GM18868 (cell line): ENCODE measurements around the gene CARS2.
"Not testable (repeated sequence)": the region's sequence is repeated elsewhere in the genome, so short reads cannot be mapped to it uniquely, and the experiment has no call there.

Source experiments
- ATAC-seq: cut with Tn5 transposase; IDR thresholded peaks from one replicate; pipeline ENCODE4 v1.9.1; 2021; ENCODE audit warnings: mild to moderate bottlenecking, moderate library complexity; ENCODE audit not compliant: unreplicated experiment

The CARS2 gene, protein sequence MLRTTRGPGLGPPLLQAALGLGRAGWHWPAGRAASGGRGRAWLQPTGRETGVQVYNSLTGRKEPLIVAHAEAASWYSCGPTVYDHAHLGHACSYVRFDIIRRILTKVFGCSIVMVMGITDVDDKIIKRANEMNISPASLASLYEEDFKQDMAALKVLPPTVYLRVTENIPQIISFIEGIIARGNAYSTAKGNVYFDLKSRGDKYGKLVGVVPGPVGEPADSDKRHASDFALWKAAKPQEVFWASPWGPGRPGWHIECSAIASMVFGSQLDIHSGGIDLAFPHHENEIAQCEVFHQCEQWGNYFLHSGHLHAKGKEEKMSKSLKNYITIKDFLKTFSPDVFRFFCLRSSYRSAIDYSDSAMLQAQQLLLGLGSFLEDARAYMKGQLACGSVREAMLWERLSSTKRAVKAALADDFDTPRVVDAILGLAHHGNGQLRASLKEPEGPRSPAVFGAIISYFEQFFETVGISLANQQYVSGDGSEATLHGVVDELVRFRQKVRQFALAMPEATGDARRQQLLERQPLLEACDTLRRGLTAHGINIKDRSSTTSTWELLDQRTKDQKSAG

DNA sequence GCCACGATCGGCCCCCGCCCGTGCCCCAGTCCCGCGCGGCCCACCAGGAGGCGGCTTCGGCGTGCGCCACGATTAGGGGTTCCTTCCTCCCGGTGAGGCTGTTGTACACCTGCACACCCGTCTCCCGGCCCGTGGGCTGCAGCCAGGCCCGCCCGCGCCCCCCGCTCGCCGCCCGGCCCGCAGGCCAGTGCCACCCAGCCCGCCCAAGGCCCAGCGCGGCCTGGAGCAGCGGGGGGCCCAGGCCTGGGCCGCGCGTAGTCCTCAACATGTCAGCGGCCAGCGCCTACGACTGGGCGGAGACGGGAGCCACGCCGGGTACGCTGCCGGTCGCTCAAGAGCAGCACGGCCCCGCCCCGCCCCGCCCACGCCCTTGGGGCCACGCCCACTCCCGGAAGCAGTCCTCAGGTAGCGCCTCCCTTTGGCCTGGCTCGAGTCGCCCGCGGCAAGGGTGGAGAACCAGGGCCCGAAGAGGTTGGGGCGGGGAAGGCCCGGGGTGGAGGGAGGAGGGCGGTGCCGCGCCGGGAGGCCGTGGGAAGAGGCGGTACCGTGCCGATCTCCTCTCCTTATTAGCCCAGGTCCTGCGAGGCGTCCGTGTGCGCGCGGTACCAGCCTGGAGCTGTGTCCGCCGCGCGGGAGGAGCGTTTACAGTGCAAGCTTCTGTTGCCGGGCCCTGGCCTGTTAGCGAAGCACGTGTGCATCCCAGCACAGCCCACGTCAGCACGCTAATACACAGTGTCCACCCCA lies at the start of gene CARS2:
CARS2 (minus strand) TSS at position 291 of the 744 bp plus-strand sequence; CDS start at position 268, 23 bp downstream.
- ATAC-seq: peak; percentile 96

DNA sequence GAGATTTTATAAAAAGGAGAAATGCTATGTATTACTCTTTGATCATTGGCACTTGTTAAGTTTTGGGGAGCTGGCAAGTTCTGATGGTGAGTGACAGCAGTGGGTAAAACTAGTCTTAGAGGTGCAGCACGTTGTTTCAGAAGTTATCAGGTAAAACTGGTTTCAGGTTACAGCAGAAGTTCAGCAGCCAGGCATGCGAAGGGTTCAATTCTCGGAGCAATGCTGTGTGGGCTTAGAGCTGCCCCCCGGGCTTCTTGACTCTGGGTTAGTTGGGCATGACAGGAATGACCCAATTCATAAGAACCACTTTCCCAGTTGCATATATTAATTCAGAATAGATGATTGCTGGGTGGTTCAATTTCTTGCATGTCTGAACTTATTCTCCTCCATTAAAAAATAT lies 42.4 kb upstream of the CARS2 start:
- ATAC-seq: no peak

DNA sequence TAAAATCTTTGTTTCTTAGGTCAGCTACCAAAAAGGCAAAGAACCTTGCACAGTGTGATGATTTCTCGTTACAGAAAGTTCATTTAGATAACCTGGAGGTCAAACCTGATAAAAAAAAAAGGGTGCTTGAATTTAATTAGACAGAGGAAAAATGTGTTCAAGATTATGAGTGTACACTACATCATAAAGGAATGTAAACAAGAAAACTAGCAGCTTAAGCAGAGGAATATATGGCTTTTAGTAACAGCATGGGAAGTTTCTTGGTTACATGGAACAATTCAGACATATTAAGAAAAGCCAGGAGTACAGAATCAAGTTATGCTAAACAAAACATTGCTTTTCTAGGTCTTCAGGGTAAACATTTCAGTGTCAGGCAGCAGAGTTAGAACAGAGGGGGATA lies 40.5 kb upstream of the CARS2 start:
- ATAC-seq: no peak

- no peak for ATAC-seq
Measured at GRCh38 chr13:110743687-110744086, 37.8 kb upstream of the CARS2 start.

DNA sequence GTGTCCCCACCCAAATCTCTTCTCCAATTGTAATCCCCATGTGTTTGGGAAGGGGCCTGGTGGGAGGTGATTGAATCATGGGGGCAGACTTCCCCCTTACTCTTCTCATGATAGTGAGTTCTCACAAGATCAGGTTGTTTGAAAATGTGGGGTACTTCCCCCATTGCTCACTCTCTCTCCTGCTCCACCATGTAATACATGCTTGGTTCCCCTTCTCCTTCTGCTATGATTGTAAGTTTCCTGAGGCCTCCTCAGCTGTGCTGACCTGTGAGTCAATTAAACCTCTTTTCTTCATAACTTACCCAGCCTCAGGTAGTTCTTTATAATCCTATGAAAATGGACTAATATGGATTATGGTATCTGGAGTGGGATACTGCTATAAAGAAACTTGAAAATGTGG lies 31.6 kb upstream of the CARS2 start:
- no peak for ATAC-seq

GRCh38 chr13:110734561-110734960 lies 28.6 kb upstream of the CARS2 start:
- ATAC-seq: no peak

DNA sequence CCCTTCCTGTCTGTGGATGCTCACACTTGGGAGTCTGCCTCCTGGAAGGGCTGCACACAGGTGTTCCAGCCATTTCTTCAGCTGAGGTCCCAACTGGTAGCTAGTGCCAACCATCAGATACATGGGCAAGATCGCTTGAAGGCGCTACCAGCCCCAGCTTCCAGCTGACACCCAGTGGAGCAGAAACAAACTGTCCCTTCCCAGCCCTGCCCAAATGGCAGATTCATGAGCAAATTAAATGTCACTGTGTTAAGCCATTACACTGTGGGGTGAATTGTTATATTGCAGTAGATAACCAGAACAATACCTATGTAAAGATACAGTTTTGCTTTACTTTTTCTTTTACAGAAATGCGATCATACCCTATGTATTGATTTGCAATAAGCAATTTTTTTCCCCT lies 25.2 kb upstream of the CARS2 start:
- no peak for ATAC-seq

DNA sequence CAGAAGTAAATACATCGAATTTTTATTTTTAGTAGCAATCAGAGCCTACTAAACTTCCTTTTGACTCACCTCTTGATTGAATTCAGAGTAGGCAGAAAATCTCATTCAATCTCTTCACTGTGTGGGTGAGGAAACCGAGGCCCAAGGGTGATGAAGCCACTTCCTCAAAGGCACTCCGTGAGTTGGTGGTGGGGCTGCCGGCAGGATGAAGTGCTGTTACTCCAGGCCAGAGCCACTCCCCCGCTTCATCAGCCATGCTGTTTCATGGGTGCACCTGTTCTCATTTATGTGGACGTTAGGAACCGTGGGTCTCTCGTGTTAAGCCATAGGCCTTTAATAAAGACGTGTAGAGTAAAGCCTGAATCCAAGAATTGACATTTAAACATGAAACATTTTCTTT lies 20.8 kb upstream of the CARS2 start:
- ATAC-seq: no peak

DNA sequence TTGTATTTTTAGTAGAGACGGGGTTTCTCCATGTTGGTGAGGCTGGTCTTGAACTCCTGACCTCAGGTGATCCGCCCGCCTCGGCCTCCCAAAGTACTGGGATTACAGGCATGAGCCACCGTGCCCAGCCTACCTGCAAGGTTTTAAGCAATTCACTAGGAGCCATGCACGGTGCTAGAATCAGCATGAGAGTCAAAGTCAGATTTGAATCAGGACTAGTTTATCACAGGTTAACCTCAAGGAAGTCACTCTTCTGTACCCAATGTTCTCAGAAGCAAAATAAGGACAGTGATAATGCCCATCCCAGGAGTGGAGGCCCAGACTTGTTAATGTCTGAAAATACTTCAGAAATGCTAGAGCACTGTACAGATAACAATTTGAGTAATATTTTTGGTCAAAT lies 20.2 kb upstream of the CARS2 start:
- ATAC-seq: not testable (repeated sequence)

DNA sequence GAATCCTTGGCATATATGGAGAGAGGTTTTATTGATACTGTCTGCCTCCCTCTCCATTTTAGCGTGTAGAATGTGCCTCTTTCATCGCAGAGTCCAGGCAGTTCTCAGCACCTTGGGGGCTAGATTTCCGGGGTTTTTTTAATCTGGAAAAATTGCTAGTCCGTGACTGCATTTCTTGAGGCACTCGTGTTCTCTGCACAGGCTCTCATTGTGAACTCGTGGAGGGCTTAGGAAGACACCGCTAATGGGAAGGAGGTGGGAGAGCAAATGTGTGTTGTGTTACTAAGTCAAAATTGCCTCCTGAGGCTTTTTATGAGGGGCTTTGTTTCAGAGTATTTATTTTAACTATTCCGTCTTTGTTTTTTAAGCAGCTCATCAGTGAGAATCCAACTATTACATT lies 17.7 kb upstream of the CARS2 start:
- no peak for ATAC-seq

- no peak for ATAC-seq
Measured at GRCh38 chr13:110722971-110723370, 17.1 kb upstream of the CARS2 start.

GRCh38 chr13:110719036-110719710 lies 13.3 kb upstream of the CARS2 start:
- ATAC-seq: no peak

GRCh38 chr13:110716247-110716515 lies 10.3 kb upstream of the CARS2 start:
- no peak for ATAC-seq

DNA sequence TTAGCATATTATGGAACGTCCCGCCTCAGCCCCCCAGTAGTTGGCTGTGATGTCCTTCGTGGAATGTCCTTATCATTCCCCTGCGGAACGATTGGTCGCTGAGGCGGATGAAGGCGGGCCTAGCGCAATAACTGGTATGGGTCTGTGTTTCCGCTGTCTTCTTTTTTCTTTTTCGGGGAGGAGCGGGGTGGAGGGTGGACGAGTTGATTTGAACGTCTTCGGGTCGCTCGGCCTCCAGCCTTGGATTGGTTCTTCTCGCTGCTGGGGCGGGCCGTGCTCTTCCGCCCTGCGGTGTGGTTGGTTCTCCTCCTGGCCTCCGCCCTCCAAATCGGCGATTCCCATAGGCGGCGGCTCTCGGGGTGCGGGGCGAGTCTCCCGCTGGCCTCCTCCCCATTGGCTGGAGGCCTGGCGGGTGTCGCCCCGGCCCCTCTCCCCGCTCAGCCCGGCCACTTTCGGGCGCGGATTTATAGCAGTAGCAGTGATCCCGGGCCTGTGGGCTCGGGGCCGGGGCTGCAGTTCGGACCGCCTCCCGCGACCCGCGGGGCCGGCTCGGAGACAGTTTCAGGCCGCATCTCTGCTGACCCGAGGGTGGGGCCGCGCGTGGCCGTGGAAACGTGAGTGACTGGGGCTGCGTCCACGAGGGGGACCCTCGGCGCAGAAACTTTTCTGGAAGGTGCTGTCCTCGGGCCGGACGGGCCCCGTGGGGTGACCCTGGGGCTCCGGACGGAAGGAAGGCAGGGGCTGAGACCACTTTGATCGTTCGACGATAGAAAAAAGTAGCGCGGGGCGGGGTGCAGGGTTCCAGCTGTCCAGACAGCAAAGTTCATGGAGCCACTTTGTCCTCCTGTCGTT lies 9.7 kb upstream of the CARS2 start:
- ATAC-seq: peak; percentile 62

DNA sequence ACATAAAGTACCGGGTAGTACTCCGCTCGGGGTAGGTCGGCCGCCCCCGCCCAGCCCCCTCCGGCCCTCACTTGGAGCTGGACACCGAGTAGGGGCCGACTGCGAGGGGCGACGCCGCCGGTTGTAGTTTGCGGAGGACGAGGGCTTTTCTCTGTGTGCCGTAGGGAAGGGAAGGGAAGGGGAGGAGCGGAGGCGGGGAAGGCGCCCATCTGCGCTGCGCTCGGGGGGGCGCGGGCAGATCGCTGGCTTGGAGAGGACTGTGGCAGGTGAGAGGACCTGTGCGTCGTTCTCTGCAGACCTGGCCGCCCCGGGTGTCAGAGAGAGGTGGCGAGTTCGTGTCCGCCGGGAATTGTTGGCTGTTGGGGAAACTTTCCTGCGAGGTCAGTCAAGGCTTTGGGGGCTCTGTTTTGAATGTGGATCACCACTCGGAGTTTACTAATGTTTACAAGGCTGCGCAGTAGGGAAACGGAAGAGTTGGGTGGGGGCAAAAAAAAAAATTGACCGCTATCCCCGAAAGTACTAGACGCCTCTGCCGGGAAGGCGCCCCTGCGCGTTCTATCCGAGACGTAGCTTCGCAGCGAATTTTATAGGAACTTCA lies 9.0 kb upstream of the CARS2 start:
- no peak for ATAC-seq

DNA sequence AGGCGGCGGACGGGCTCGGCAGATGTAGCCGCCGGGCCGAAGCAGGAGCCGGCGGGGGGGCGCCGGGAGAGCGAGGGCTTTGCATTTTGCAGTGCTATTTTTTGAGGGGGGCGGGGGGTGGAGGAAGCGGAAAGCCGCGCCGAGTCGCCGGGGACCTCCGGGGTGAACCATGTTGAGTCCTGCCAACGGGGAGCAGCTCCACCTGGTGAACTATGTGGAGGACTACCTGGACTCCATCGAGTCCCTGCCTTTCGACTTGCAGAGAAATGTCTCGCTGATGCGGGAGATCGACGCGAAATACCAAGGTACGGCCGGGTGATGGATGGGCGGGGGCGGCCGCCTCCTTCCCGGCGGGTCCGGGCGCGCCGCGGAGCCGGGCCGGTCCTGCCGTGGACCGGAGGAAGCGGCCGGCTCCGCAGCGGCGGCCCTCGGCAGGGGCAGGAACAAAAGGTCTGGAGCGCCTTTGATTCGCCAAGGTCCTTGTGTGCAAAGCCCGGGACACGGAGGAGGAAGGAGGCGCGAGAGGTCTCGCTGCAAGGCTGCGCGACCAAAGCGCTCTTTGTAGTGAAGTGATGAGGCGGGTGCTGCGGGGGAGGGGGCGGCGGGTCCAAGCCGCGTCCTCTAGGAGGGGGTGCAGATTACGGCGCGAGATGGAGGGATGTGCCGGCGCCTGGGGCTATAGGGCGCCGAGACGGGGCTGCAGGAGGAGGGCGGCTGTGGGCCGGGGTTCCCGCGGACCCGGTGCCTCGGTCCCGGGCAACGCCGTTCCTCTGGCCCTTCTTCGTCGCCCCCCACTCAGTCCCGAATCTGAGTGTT lies 8.3 kb upstream of the CARS2 start:
- ATAC-seq: no peak

- no peak for ATAC-seq
Measured at GRCh38 chr13:110713642-110713952, 7.7 kb upstream of the CARS2 start, which contains the start of gene ING1. Gene ING1, plus strand, starts transcription at chr13:110713700. Its CDS starts 450 bp downstream, at chr13:110714150.

DNA sequence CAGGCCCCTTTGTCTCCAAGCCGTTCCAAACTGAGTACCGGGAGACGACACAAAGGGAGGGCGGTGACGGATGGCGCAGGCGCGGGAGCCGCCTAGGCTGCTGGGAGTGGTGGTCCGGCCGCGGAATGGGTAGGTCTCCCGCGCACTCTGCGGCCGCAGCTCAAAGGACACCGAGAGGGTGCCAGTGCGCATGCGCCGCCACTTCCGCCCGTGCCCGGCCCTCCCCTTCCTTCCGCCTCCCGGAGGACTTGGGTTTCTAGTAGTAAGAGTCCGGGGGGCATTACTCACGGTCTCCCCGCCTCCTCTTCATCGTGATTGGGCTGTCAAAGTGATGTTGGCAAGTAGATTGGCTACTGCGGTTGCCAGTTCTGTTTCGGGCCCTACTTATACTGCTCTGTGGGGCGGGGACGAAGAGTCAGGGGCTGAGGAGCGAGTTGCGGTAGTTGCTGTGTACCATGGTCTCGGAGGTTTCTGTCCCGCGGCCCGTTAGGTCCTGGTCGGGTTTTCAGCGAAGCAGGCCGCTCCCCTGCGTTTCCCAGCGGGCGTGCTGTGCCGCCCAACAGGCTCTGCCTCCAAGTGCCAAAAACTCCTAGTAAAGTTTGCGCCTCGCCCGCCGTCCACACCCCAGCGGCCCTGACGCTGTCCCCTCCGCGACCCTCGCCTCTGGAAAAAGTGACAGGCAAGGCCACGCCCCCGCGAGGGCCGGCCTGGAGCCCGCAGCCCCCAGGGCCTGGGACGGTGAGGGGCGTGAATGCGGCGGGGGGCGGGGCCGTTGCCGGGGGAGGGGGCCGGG lies 7.1 kb upstream of the CARS2 start:
- ATAC-seq: peak; percentile 53
